Measurements from ENCODE around the gene SPOCD1. TPM values are rescaled to one million over a fixed set of nuclear protein-coding genes. Genes with fewer than 3 reads are reported as not detected.

SPOCD1 gene
- total and polyA plus RNA-seq, 2 donors from 2014 or later: 0.22 to 0.98 TPM

DNA sequence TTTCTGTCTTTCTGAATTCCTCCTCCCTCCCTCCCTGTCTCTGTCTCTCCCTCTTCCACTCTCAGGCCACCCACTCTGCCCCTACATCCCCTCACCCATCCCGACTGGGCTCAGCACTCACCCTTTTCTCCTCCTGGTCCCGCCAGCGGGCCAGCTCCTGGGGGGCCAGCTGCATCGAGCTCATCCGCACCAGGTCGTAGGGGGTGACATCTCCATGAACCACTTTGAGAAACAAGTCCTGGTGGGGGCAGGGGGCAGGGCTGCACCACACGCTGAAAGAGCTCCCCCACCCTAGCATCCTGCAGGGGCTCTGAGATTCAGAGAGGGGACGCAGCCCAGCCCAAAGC, 17.8 kb downstream of the SPOCD1 start:
- TF ChIP-seq, protein P1, sequence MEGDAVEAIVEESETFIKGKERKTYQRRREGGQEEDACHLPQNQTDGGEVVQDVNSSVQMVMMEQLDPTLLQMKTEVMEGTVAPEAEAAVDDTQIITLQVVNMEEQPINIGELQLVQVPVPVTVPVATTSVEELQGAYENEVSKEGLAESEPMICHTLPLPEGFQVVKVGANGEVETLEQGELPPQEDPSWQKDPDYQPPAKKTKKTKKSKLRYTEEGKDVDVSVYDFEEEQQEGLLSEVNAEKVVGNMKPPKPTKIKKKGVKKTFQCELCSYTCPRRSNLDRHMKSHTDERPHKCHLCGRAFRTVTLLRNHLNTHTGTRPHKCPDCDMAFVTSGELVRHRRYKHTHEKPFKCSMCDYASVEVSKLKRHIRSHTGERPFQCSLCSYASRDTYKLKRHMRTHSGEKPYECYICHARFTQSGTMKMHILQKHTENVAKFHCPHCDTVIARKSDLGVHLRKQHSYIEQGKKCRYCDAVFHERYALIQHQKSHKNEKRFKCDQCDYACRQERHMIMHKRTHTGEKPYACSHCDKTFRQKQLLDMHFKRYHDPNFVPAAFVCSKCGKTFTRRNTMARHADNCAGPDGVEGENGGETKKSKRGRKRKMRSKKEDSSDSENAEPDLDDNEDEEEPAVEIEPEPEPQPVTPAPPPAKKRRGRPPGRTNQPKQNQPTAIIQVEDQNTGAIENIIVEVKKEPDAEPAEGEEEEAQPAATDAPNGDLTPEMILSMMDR (IDR thresholded peaks at IDR 0.05; ENCODE audit: borderline replicate concordance, extremely low read depth, insufficient read depth): no peak
- no peaks in the 10 kb centered on the region for H3K36me3 ChIP-seq (ENCODE audit: control insufficient read depth in 2 of 3, insufficient read depth in 3 of 3, low read length in 3 of 3)
- H3K27ac ChIP-seq (ENCODE audit: low read depth in 2 of 2, low read length in 2 of 2): no peak overlapping the region
- H3K4me1 ChIP-seq (ENCODE audit: control insufficient read depth in 2 of 3, insufficient read depth in 2 of 3, low read depth in 1 of 3, low read length in 3 of 3): no peaks in the 10 kb centered on the region
- DNase-seq: peak in 2 of 5 donors; percentile 39 to 47
- intact Hi-C loops (cut with DNase I): no loop called here
- H3K9me3 ChIP-seq (ENCODE audit: control insufficient read depth in 2 of 3, insufficient read depth in 1 of 3, low read length in 3 of 3): no peaks in the 10 kb centered on the region
- FAIRE-seq: no peak
- H3K4me3 ChIP-seq (ENCODE audit: low read length in 3 of 3): no peak overlapping the region
- no peaks in the 10 kb centered on the region for H3K27me3 ChIP-seq (ENCODE audit: control insufficient read depth, insufficient read depth, low read length)
- no peak overlapping the region for H3K9ac ChIP-seq (ENCODE audit: low read length in 3 of 3)

DNA sequence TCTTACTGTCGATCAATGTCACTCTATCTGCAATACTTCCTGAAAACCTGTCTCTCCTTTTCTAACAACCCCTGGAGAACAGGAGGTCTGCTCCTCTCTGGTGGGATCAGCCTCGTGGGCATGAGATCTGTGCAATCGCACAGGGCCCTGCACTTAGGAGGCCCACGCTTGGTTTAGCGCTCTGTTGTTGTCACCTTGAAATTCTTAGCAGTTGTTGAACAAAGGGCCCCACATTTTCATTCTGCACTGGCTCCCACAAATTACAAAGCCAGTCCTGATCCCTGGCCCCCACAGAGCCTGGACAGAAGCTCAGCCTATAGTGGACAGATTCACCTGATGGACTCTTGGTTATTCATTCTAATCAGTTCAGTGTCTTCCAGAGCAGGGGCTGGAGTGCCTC, 18.6 kb downstream of the SPOCD1 start:
- no peaks in the 10 kb centered on the region for H3K27me3 ChIP-seq (ENCODE audit: control insufficient read depth, insufficient read depth, low read length)
- H3K27ac ChIP-seq (ENCODE audit: low read depth in 2 of 2, low read length in 2 of 2): no peak overlapping the region
- no peak overlapping the region for H3K9ac ChIP-seq (ENCODE audit: low read length in 3 of 3)
- FAIRE-seq (no peak), DNase-seq (no peak)
- H3K4me1 ChIP-seq (ENCODE audit: control insufficient read depth in 2 of 3, insufficient read depth in 2 of 3, low read depth in 1 of 3, low read length in 3 of 3): no peaks in the 10 kb centered on the region
- H3K36me3 ChIP-seq (ENCODE audit: control insufficient read depth in 2 of 3, insufficient read depth in 3 of 3, low read length in 3 of 3): no peaks in the 10 kb centered on the region
- H3K9me3 ChIP-seq (ENCODE audit: control insufficient read depth in 2 of 3, insufficient read depth in 1 of 3, low read length in 3 of 3): no peaks in the 10 kb centered on the region
- no peak overlapping the region for H3K4me3 ChIP-seq (ENCODE audit: low read length in 3 of 3)
- intact Hi-C loops (cut with DNase I): no loop called here
- TF ChIP-seq, protein P1 (IDR thresholded peaks at IDR 0.05; ENCODE audit: borderline replicate concordance, extremely low read depth, insufficient read depth): no peak

DNA sequence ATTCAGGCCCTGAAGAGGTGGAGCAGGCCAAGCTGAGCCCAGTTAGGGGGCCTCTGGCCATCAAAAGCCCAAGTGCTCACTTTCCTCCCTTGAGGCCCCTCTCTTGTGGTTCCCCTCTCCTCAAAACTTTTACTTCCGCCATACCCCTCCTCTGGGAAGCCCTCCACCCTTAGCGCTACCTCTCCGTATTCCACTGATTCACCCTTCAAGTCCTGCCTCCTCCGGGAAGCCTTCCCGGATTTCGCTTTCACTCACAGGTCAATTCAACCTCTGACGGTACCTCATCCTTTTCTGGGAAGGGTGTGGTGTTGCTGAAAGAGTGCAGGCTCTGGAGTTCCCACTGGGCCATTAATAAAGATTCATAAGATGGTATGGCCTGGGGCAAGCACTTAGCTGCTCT, 19.1 kb downstream of the SPOCD1 start:
- Histone ChIP-seq H3K27ac (ENCODE audit: low read depth in 2 of 2, low read length in 2 of 2) (no peak overlapping the region), H3K27me3 (ENCODE audit: control insufficient read depth, insufficient read depth, low read length) (no peaks in the 10 kb centered on the region), H3K4me1 (ENCODE audit: control insufficient read depth in 2 of 3, insufficient read depth in 2 of 3, low read depth in 1 of 3, low read length in 3 of 3) (no peaks in the 10 kb centered on the region), H3K4me3 (ENCODE audit: low read length in 3 of 3) (no peak overlapping the region), H3K9ac (ENCODE audit: low read length in 3 of 3) (no peak overlapping the region), H3K9me3 (ENCODE audit: control insufficient read depth in 2 of 3, insufficient read depth in 1 of 3, low read length in 3 of 3) (no peaks in the 10 kb centered on the region), H3K36me3 (ENCODE audit: control insufficient read depth in 2 of 3, insufficient read depth in 3 of 3, low read length in 3 of 3) (no peaks in the 10 kb centered on the region)
- intact Hi-C loops (cut with DNase I): no loop called here
- no peak for FAIRE-seq
- TF ChIP-seq, protein P1 (IDR thresholded peaks at IDR 0.05; ENCODE audit: borderline replicate concordance, extremely low read depth, insufficient read depth): no peak
- no peak for DNase-seq

Measured in kidney (tissue), 14 donors.